CD8-positive, alpha-beta memory T cell (primary cell): ENCODE data around the gene FSTL3. TPM values are rescaled to one million over a fixed set of nuclear protein-coding genes. Genes with fewer than 3 reads are reported as not detected.
A peak's percentile ranks its signal among the peaks of the same experiment; 100 is the strongest.
"Not testable (repeated sequence)": the region's sequence is repeated elsewhere in the genome, so short reads cannot be mapped to it uniquely, and the experiment has no call there.

ENCODE experiments used
- CTCF ChIA-PET: fragments of 350-600 bp; sonication (Branson Sonifier 250); formaldehyde crosslinking; loops from one replicate; lab custom pipeline; 2021; ENCODE audit warnings: antibody characterized with exemption; lab: Charles Lee
- POLR2A ChIA-PET: fragments of 350-600 bp; sonication (Branson Sonifier 250); formaldehyde crosslinking; loops from one replicate; lab custom pipeline; 2021; ENCODE audit warnings: antibody characterized with exemption; lab: Charles Lee
- DNase-seq, 5 donors: peaks; one replicate each; pipeline versions ENCODE4 v3.0.0 to v3.0.0-alpha.2; 2020 to 2022; ENCODE audit warnings: mixed read lengths in 1 of 5
- H3K27ac ChIP-seq: one replicate; pipeline ENCODE4 v1.7.0; 2013; ENCODE audit warnings: low read depth, mild to moderate bottlenecking, low read length, moderate library complexity
- H3K27me3 ChIP-seq: 2 replicates; pipeline ENCODE4 v1.7.0; 2013; ENCODE audit warnings: low read length, mild to moderate bottlenecking; ENCODE audit not compliant: insufficient read depth, poor library complexity, severe bottlenecking
- H3K36me3 ChIP-seq: 2 replicates; pipeline ENCODE4 v1.7.0; 2013; ENCODE audit warnings: mild to moderate bottlenecking, low read length, moderate library complexity; ENCODE audit not compliant: insufficient read depth
- H3K4me1 ChIP-seq: 2 replicates; pipeline ENCODE4 v1.7.0; 2013; ENCODE audit warnings: mild to moderate bottlenecking, low read length, moderate library complexity; ENCODE audit not compliant: insufficient read depth
- H3K4me3 ChIP-seq: 2 replicates; pipeline ENCODE4 v1.7.0; 2013; ENCODE audit warnings: mild to moderate bottlenecking, low read length
- H3K9me3 ChIP-seq: 2 replicates; pipeline ENCODE4 v1.7.0; 2013; ENCODE audit warnings: mild to moderate bottlenecking, low read length
- H3K27ac Mint-ChIP-seq, 8 donors: one replicate each; pipeline ENCODE4 v1.8.0; 2020 to 2021; ENCODE audit warnings: mixed read lengths in 8 of 8, mild to moderate bottlenecking in 6 of 8, inconsistent platforms in 3 of 8, moderate library complexity in 3 of 8
- H3K27me3 Mint-ChIP-seq, 2 donors: one replicate each; pipeline ENCODE4 v1.8.0; 2020 to 2021; ENCODE audit warnings: mixed read lengths in 2 of 2, mild to moderate bottlenecking in 1 of 2, moderate library complexity in 1 of 2
- H3K36me3 Mint-ChIP-seq, 3 donors: one replicate each; pipeline ENCODE4 v1.8.0; 2020 to 2021; ENCODE audit warnings: mixed read lengths in 3 of 3, inconsistent platforms in 1 of 3, mild to moderate bottlenecking in 1 of 3
- H3K4me1 Mint-ChIP-seq, 3 donors: one replicate each; pipeline ENCODE4 v1.8.0; 2020 to 2021; ENCODE audit warnings: mixed read lengths in 3 of 3, inconsistent platforms in 1 of 3, mild to moderate bottlenecking in 1 of 3
- H3K4me3 Mint-ChIP-seq, 7 donors: one replicate each; pipeline ENCODE4 v1.8.0; 2020 to 2021; ENCODE audit warnings: mixed read lengths in 7 of 7, mild to moderate bottlenecking in 6 of 7, moderate library complexity in 4 of 7, inconsistent platforms in 2 of 7
- H3K9me3 Mint-ChIP-seq, 5 donors: one replicate each; pipeline ENCODE4 v1.8.0; 2020 to 2022; ENCODE audit warnings: mixed read lengths in 5 of 5, mild to moderate bottlenecking in 3 of 5, moderate library complexity in 2 of 5, inconsistent platforms in 1 of 5
- polyA plus RNA-seq: library from polyadenylated mRNA; unstranded; fragments of 300-500 nt; fragmentation: Illumina TruSeq; gene quantifications from one replicate; pipeline ENCODE4 v1.2.3, GENCODE V29; 2021
- total RNA-seq, 2 experiments: library from RNA; stranded (reverse); gene quantifications; one replicate each; pipeline ENCODE4 v1.2.3, GENCODE V29; 2021

The FSTL3 gene
- total and polyA plus RNA-seq, 3 experiments from 2014 or later = 0.81 to 8.0 (median 7.7) TPM

- H3K36me3 ChIP-seq, H3K9me3 ChIP-seq, H3K36me3 Mint-ChIP-seq, POLR2A ChIA-PET, H3K4me3 ChIP-seq, H3K27ac ChIP-seq, H3K27me3 ChIP-seq, H3K9me3 Mint-ChIP-seq, DNase-seq, H3K4me1 ChIP-seq: not testable (repeated sequence)
- Mint-ChIP-seq H3K4me3 (peak overlapping the region in 1 of 7 donors; percentile 37), H3K27me3 (peaks cover 30 to 39% of the 10 kb centered on the region in 2 donors), H3K4me1 (peaks cover 3 to 19% (median 13%) of the 10 kb centered on the region in 3 donors), H3K27ac (peak overlapping the region in 2 of 8 donors; percentile 38 to 52)
- CTCF ChIA-PET = interaction anchor here (1.0 kb wide), 1 partner anchor 29 kb away, joined by 3 read pairs; no protein-coding TSS in a partner anchor
These were observed 26.7 kb downstream of the FSTL3 start for GRCh38 chr19:702847-703246.

- peaks cover 7% of the 10 kb centered on the region for H3K4me1 ChIP-seq
- no peak for DNase-seq
- no peaks in the 10 kb centered on the region for H3K36me3 Mint-ChIP-seq
- peak overlapping the region; percentile 47 for H3K27ac ChIP-seq
- H3K4me3 Mint-ChIP-seq = peak overlapping the region in 1 of 7 donors; percentile 37
- CTCF ChIA-PET = interaction anchor here (1.0 kb wide), 1 partner anchor 28 kb away, joined by 3 read pairs; no protein-coding TSS in a partner anchor
- no peak overlapping the region for H3K4me3 ChIP-seq
- H3K36me3 ChIP-seq = no peaks in the 10 kb centered on the region
- H3K9me3 Mint-ChIP-seq = peaks cover 0 to 8% (median 0%) of the 10 kb centered on the region in 5 donors
- peaks cover 31 to 40% of the 10 kb centered on the region in 2 donors for H3K27me3 Mint-ChIP-seq
- peaks cover 3 to 20% (median 14%) of the 10 kb centered on the region in 3 donors for H3K4me1 Mint-ChIP-seq
- peak overlapping the region in 1 of 8 donors; percentile 52 for H3K27ac Mint-ChIP-seq
- POLR2A ChIA-PET = no interaction called here
- H3K27me3 ChIP-seq = peaks cover 6% of the 10 kb centered on the region
- no peaks in the 10 kb centered on the region for H3K9me3 ChIP-seq
These were observed 27.1 kb downstream of the FSTL3 start for GRCh38 chr19:703329-703650.

- Histone ChIP-seq H3K4me1 (peaks cover 7% of the 10 kb centered on the region), H3K36me3 (no peaks in the 10 kb centered on the region), H3K27ac (peak overlapping the region; percentile 47), H3K4me3 (peak overlapping the region; percentile 25), H3K9me3 (no peaks in the 10 kb centered on the region), H3K27me3 (peaks cover 8% of the 10 kb centered on the region)
- peak; percentile 37 to 67 (median 53) for DNase-seq
- POLR2A ChIA-PET = interaction anchor here (1.4 kb wide), 1 partner anchor 23 kb away, joined by 3 read pairs; no protein-coding TSS in a partner anchor
- H3K4me3 Mint-ChIP-seq = peak overlapping the region in 2 of 7 donors; percentile 23 to 37
- H3K27ac Mint-ChIP-seq = peak overlapping the region in 1 of 8 donors; percentile 52
- peaks cover 0 to 8% (median 0%) of the 10 kb centered on the region in 5 donors for H3K9me3 Mint-ChIP-seq
- H3K36me3 Mint-ChIP-seq = no peaks in the 10 kb centered on the region
- peaks cover 31 to 36% of the 10 kb centered on the region in 2 donors for H3K27me3 Mint-ChIP-seq
- CTCF ChIA-PET = interaction anchor here (1.0 kb wide), 1 partner anchor 28 kb away, joined by 3 read pairs; no protein-coding TSS in a partner anchor
- H3K4me1 Mint-ChIP-seq = peaks cover 3 to 20% (median 14%) of the 10 kb centered on the region in 3 donors
These were observed 27.7 kb downstream of the FSTL3 start for GRCh38 chr19:703651-704446.

- peak overlapping the region; percentile 25 for H3K4me3 ChIP-seq
- Mint-ChIP-seq H3K4me1 (peaks cover 3 to 20% (median 14%) of the 10 kb centered on the region in 3 donors), H3K36me3 (no peaks in the 10 kb centered on the region), H3K27ac (no peak overlapping the region), H3K4me3 (peak overlapping the region in 1 of 7 donors; percentile 23), H3K9me3 (peaks cover 0 to 8% (median 0%) of the 10 kb centered on the region in 5 donors), H3K27me3 (peaks cover 27 to 32% of the 10 kb centered on the region in 2 donors)
- no peaks in the 10 kb centered on the region for H3K36me3 ChIP-seq
- CTCF ChIA-PET = no interaction called here
- POLR2A ChIA-PET = interaction anchor here (1.4 kb wide), 1 partner anchor 23 kb away, joined by 3 read pairs; no protein-coding TSS in a partner anchor
- peaks cover 7% of the 10 kb centered on the region for H3K4me1 ChIP-seq
- DNase-seq = no peak
- H3K27me3 ChIP-seq = peaks cover 8% of the 10 kb centered on the region
- H3K9me3 ChIP-seq = no peaks in the 10 kb centered on the region
- no peak overlapping the region for H3K27ac ChIP-seq
These were observed 28.2 kb downstream of the FSTL3 start for GRCh38 chr19:704447-704741.

- Mint-ChIP-seq H3K4me1 (peaks cover 0 to 12% (median 6%) of the 10 kb centered on the region in 3 donors), H3K9me3 (peaks cover 0 to 2% (median 0%) of the 10 kb centered on the region in 5 donors), H3K27me3 (peaks cover 31 to 36% of the 10 kb centered on the region in 2 donors), H3K4me3 (peak within 1 kb of the TSS in 1 of 7 donors; percentile 19), H3K27ac (peak within 1 kb of the TSS in 1 of 8 donors; percentile 63), H3K36me3 (peaks cover 0 to 2% (median 0%) of the 10 kb centered on the region in 3 donors)
- CTCF ChIA-PET = no interaction called here
- DNase-seq = no peak
- POLR2A ChIA-PET = no interaction called here
- no peaks in the 10 kb centered on the region for H3K36me3 ChIP-seq
- peak within 1 kb of the TSS; percentile 24 for H3K27ac ChIP-seq
- peaks cover 8% of the 10 kb centered on the region for H3K27me3 ChIP-seq
- H3K9me3 ChIP-seq = no peaks in the 10 kb centered on the region
- peaks cover 7% of the 10 kb centered on the region for H3K4me1 ChIP-seq
- H3K4me3 ChIP-seq = no peak within 1 kb of the TSS
These were observed 32.3 kb downstream of the FSTL3 start, which contains the start of gene PALM for GRCh38 chr19:708154-709143. Gene PALM, plus strand, starts transcription at chr19:708935. Its CDS starts 212 bp downstream, at chr19:709147.

- Histone ChIP-seq H3K36me3 (no peaks in the 10 kb centered on the region), H3K27ac (no peak overlapping the region), H3K9me3 (no peaks in the 10 kb centered on the region), H3K27me3 (peaks cover 8% of the 10 kb centered on the region), H3K4me1 (peaks cover 4% of the 10 kb centered on the region), H3K4me3 (no peak overlapping the region)
- CTCF ChIA-PET = no interaction called here
- H3K9me3 Mint-ChIP-seq = peaks cover 0 to 2% (median 0%) of the 10 kb centered on the region in 5 donors
- peaks cover 0 to 5% (median 4%) of the 10 kb centered on the region in 3 donors for H3K4me1 Mint-ChIP-seq
- peaks cover 31 to 36% of the 10 kb centered on the region in 2 donors for H3K27me3 Mint-ChIP-seq
- no peak for DNase-seq
- H3K4me3 Mint-ChIP-seq = no peak overlapping the region
- POLR2A ChIA-PET = no interaction called here
- H3K36me3 Mint-ChIP-seq = peaks cover 0 to 2% (median 0%) of the 10 kb centered on the region in 3 donors
- no peak overlapping the region for H3K27ac Mint-ChIP-seq
These were observed 33.2 kb downstream of the FSTL3 start for GRCh38 chr19:709196-709964.

GRCh38 chr19:709965-710571, 33.9 kb downstream of the FSTL3 start:
- Mint-ChIP-seq H3K4me1 (peaks cover 0 to 4% (median 3%) of the 10 kb centered on the region in 3 donors), H3K4me3 (no peak overlapping the region), H3K9me3 (peaks cover 0 to 2% (median 0%) of the 10 kb centered on the region in 5 donors), H3K36me3 (peaks cover 0 to 2% (median 0%) of the 10 kb centered on the region in 3 donors), H3K27ac (no peak overlapping the region), H3K27me3 (peaks cover 28 to 36% of the 10 kb centered on the region in 2 donors)
- Histone ChIP-seq H3K4me3 (no peak overlapping the region), H3K9me3 (no peaks in the 10 kb centered on the region), H3K27ac (no peak overlapping the region), H3K4me1 (no peaks in the 10 kb centered on the region), H3K27me3 (peaks cover 8% of the 10 kb centered on the region), H3K36me3 (no peaks in the 10 kb centered on the region)
- POLR2A ChIA-PET = no interaction called here
- DNase-seq = no peak
- CTCF ChIA-PET = no interaction called here
